Measurements from ENCODE around the gene NPHP4.
"Not testable (repeated sequence)": the region's sequence is repeated elsewhere in the genome, so short reads cannot be mapped to it uniquely, and the experiment has no call there.

Gene NPHP4

GRCh38 chr1:5855196-5855897, 136.9 kb downstream of the NPHP4 start:
- DNase-seq (ENCODE audit: low read depth), result no peak

- DNase-seq (ENCODE audit: low read depth), result no peak
These were observed 137.5 kb downstream of the NPHP4 start for GRCh38 chr1:5854754-5855153.

- not testable (repeated sequence) for DNase-seq (ENCODE audit: low read depth)
These were observed 138.4 kb downstream of the NPHP4 start for GRCh38 chr1:5853858-5854257.

GRCh38 chr1:5850503-5850902, 141.7 kb downstream of the NPHP4 start:
- DNase-seq (ENCODE audit: low read depth), result no peak

GRCh38 chr1:5849550-5849949, 142.7 kb downstream of the NPHP4 start:
- DNase-seq (ENCODE audit: low read depth), result no peak

- DNase-seq (ENCODE audit: low read depth), result no peak
These were observed 145.1 kb downstream of the NPHP4 start for GRCh38 chr1:5847013-5847659.

- DNase-seq (ENCODE audit: low read depth), result no peak
These were observed 146.8 kb downstream of the NPHP4 start for GRCh38 chr1:5845376-5845775.

- no peak for DNase-seq (ENCODE audit: low read depth)
These were observed 147.8 kb downstream of the NPHP4 start for GRCh38 chr1:5844442-5844841.

GRCh38 chr1:5843521-5844096, 148.6 kb downstream of the NPHP4 start:
- no peak for DNase-seq (ENCODE audit: low read depth)

- no peak for DNase-seq (ENCODE audit: low read depth)
These were observed 149.5 kb downstream of the NPHP4 start for GRCh38 chr1:5842679-5843078.

GRCh38 chr1:5840551-5841001, 151.6 kb downstream of the NPHP4 start:
- DNase-seq (ENCODE audit: low read depth), result no peak

- DNase-seq (ENCODE audit: low read depth), result no peak
These were observed 152.2 kb downstream of the NPHP4 start for GRCh38 chr1:5839881-5840550.

- DNase-seq (ENCODE audit: low read depth), result no peak
These were observed 152.9 kb downstream of the NPHP4 start for GRCh38 chr1:5839161-5839880.

- DNase-seq (ENCODE audit: low read depth), result no peak
These were observed 154.1 kb downstream of the NPHP4 start for GRCh38 chr1:5837976-5838653.

- no peak for DNase-seq (ENCODE audit: low read depth)
These were observed 155.3 kb downstream of the NPHP4 start for GRCh38 chr1:5836776-5837440.

- DNase-seq (ENCODE audit: low read depth), result no peak
These were observed 157.1 kb downstream of the NPHP4 start for GRCh38 chr1:5835179-5835562.

GRCh38 chr1:5834477-5835178, 157.6 kb downstream of the NPHP4 start:
- DNase-seq (ENCODE audit: low read depth), result no peak

- no peak for DNase-seq (ENCODE audit: low read depth)
These were observed 158.3 kb downstream of the NPHP4 start for GRCh38 chr1:5833911-5834310.

GRCh38 chr1:5832916-5833895, 159.0 kb downstream of the NPHP4 start:
- no peak for DNase-seq (ENCODE audit: low read depth)
